ENCODE measurements around the gene PLA2G6.

- no peak for TF ChIP-seq POLR2A (IDR thresholded peaks at IDR 0.05)
- peak; percentile 26 to 45 (median 39) for TF ChIP-seq CTCF (IDR thresholded peaks at IDR 0.05)
Measured at GRCh38 chr22:38069372-38070249, 112.0 kb downstream of the PLA2G6 start.
